K562 (cell line): ENCODE measurements around the gene IPO13. TPM values are rescaled to one million over a fixed set of nuclear protein-coding genes. Genes with fewer than 3 reads are reported as not detected.

Experiments used
- ATAC-seq: fragments of 200-7000 bp; cut with Tn5 transposase; 3 replicates; pipeline ENCODE4 v1.9.1; 2020; ENCODE audit warnings: moderate library complexity
- BruUV-seq: library from RNA; stranded (reverse); fragments of 400-500 nt; replicated peaks from 2 replicates; lab custom pipeline; 2021; lab: Mats Ljungman, UMichigan
- CTCF ChIA-PET: fragments of 300-600 bp; formaldehyde crosslinking; extraction: SDS; loops from one replicate; lab custom pipeline; 2021; ENCODE audit warnings: low intra/inter-chr PET ratio; lab: Yijun Ruan, JAX
- POLR2A ChIA-PET: fragments of 300-600, 350-650 bp; sonication (Branson Sonifier 250); formaldehyde crosslinking; extraction: SDS; loops from one replicate; lab custom pipeline; 2021; ENCODE audit warnings: antibody characterized with exemption, inconsistent platforms; lab: Yijun Ruan, JAX
- DNase-seq, 4 experiments: peaks; one replicate each; pipeline versions ENCODE4 v3.0.0 to v3.0.0-alpha.2; 2011 to 2018; ENCODE audit warnings: low spot score in 3 of 4, mixed read lengths in 3 of 4; ENCODE audit errors: extremely low read depth in 1 of 4
- FAIRE-seq: peaks from 2 replicates; lab custom pipeline; 2011; peaks lifted over from hg19 to GRCh38; lab: Jason Lieb, UNC
- H2AFZ ChIP-seq: 2 replicates; pipeline ENCODE4 v1.6.0; 2011; ENCODE audit warnings: low read depth, low read length, control low read depth, inconsistent platforms
- H3K27ac ChIP-seq: fragments of 200-600 bp; 3 replicates; pipeline ENCODE4 v1.8.0; 2011; ENCODE audit warnings: low read depth, mild to moderate bottlenecking, control low read depth, inconsistent platforms, low read length, moderate library complexity, mixed read lengths; ENCODE audit errors: extremely low read depth
- H3K27me3 ChIP-seq, 2 experiments: fragments of 300-600 bp in 1 of 2; 2 replicates in 1 of 2; 3 replicates in 1 of 2; pipeline versions ENCODE4 v1.6.0 to v1.8.0; 2011; ENCODE audit warnings: inconsistent platforms in 2 of 2, low read length in 2 of 2, mild to moderate bottlenecking in 1 of 2, mixed read lengths in 1 of 2, moderate library complexity in 1 of 2; ENCODE audit not compliant: control insufficient read depth in 2 of 2, insufficient read depth in 2 of 2
- H3K36me3 ChIP-seq: fragments of 300-600 bp; 3 replicates; pipeline ENCODE4 v1.8.0; 2011; ENCODE audit warnings: mild to moderate bottlenecking, low read length, inconsistent platforms; ENCODE audit not compliant: control insufficient read depth, insufficient read depth
- H3K4me1 ChIP-seq, 2 experiments: fragments of 200-600 bp in 1 of 2; replicated peaks in 1 of 2; 2 replicates in 1 of 2; 3 replicates in 1 of 2; pipeline versions ENCODE4 v1.5.1 to v1.8.0; 2011; ENCODE audit warnings: inconsistent platforms in 2 of 2, low read length in 2 of 2, mild to moderate bottlenecking in 1 of 2, mixed read lengths in 1 of 2, moderate library complexity in 1 of 2; ENCODE audit not compliant: control insufficient read depth in 2 of 2, insufficient read depth in 2 of 2
- H3K4me2 ChIP-seq: 2 replicates; pipeline ENCODE4 v1.6.1; 2011; ENCODE audit warnings: low read length, control low read depth, inconsistent platforms, mixed read lengths; ENCODE audit not compliant: insufficient read depth
- H3K4me3 ChIP-seq: fragments of 200-600 bp; sonication (generic), shearing (Covaris generic); 2 replicates; pipeline ENCODE4 v1.5.1; 2016; ENCODE audit warnings: control low read depth, inconsistent platforms
- H3K79me2 ChIP-seq: fragments of 200-600 bp; 3 replicates; pipeline ENCODE4 v1.8.0; 2011; ENCODE audit warnings: low read length, inconsistent platforms; ENCODE audit not compliant: control insufficient read depth, insufficient read depth
- H3K9ac ChIP-seq, 2 experiments: 2 replicates each; pipeline versions ENCODE4 v1.6.0 to v1.6.1; 2011; ENCODE audit warnings: low read depth in 2 of 2, low read length in 2 of 2, control low read depth in 1 of 2, inconsistent platforms in 1 of 2, mild to moderate bottlenecking in 1 of 2, mixed read lengths in 1 of 2; ENCODE audit not compliant: insufficient read depth in 1 of 2
- H3K9me1 ChIP-seq: one replicate; pipeline ENCODE4 v1.6.0; 2011; ENCODE audit warnings: inconsistent platforms, mild to moderate bottlenecking, low read length, moderate library complexity; ENCODE audit not compliant: control insufficient read depth, insufficient read depth
- H3K9me3 ChIP-seq: replicated peaks from 2 replicates; pipeline ENCODE4 v1.5.1; 2011; ENCODE audit warnings: low read depth, low read length, inconsistent platforms; ENCODE audit not compliant: control insufficient read depth, insufficient read depth
- H4K20me1 ChIP-seq: replicated peaks from 2 replicates; pipeline ENCODE4 v1.6.1; 2011; ENCODE audit warnings: low read length, inconsistent platforms, mixed read lengths; ENCODE audit not compliant: control insufficient read depth, insufficient read depth
- CGGBP1 ChIP-seq: fragments of 250-450 bp; sonication (Bioruptor Pico); IDR thresholded peaks from 2 replicates; pipeline ENCODE4 v1.9.0; 2021; ENCODE audit warnings: mild to moderate bottlenecking
- E2F5 ChIP-seq: sonication (generic); formaldehyde crosslinking; IDR thresholded peaks from 2 replicates; pipeline ENCODE4 v1.8.0; 2022; ENCODE audit warnings: mild to moderate bottlenecking, missing genetic modification reagents
- E2F6 ChIP-seq, 2 experiments: IDR thresholded peaks; 2 replicates each; pipeline ENCODE4 v1.6.1; 2011; ENCODE audit warnings: borderline replicate concordance in 1 of 2, control low read depth in 1 of 2, low read depth in 1 of 2, low read length in 1 of 2, mild to moderate bottlenecking in 1 of 2, mixed read lengths in 1 of 2, moderate library complexity in 1 of 2; ENCODE audit not compliant: insufficient read depth in 1 of 2, insufficient read length in 1 of 2, poor library complexity in 1 of 2, severe bottlenecking in 1 of 2; ENCODE audit errors: extremely low read depth in 1 of 2
- EGR1 ChIP-seq: fragments of 450-650 bp; conservative IDR thresholded peaks from 2 replicates; pipeline ENCODE4 v1.6.1; 2017; ENCODE audit warnings: mild to moderate bottlenecking
- HCFC1 ChIP-seq: IDR thresholded peaks from 2 replicates; pipeline ENCODE4 v1.6.1; 2012; ENCODE audit warnings: low read depth, low read length, improper control_type of control experiment
- KDM2B ChIP-seq: fragments of 250-450 bp; sonication (Bioruptor Pico); IDR thresholded peaks from 2 replicates; pipeline ENCODE4 v1.8.0; 2021; ENCODE audit warnings: mild to moderate bottlenecking, moderate library complexity
- MBD2 ChIP-seq: sonication (generic); IDR thresholded peaks from 2 replicates; pipeline ENCODE4 v1.6.1; 2016; ENCODE audit warnings: low read depth, borderline replicate concordance
- MYC ChIP-seq, 2 experiments: fragments of 250-450 bp in 1 of 2; sonication (Bioruptor Pico) in 1 of 2; IDR thresholded peaks; 2 replicates each; pipeline versions ENCODE4 v1.5.1 to v1.6.1; 2012 to 2021; ENCODE audit warnings: low read depth in 2 of 2, borderline replicate concordance in 1 of 2, improper control_type of control experiment in 1 of 2, low read length in 1 of 2, mild to moderate bottlenecking in 1 of 2, moderate library complexity in 1 of 2
- SAP30 ChIP-seq: fragments of 200-600 bp; sonication (generic); IDR thresholded peaks from 2 replicates; pipeline ENCODE4 v1.6.1; 2012; ENCODE audit warnings: borderline replicate concordance, low read depth, mild to moderate bottlenecking, moderate library complexity, low read length, control low read depth, inconsistent platforms; ENCODE audit not compliant: insufficient read depth, poor library complexity, severe bottlenecking
- SMAD2 ChIP-seq: fragments of 150-350 bp; IDR thresholded peaks from 2 replicates; pipeline ENCODE4 v1.6.1; 2014; ENCODE audit warnings: low read depth, mild to moderate bottlenecking, low read length
- SNRNP70 ChIP-seq: fragments of 200-400 bp; formaldehyde crosslinking; optimal IDR thresholded peaks from 2 replicates; pipeline ENCODE3; 2017; ENCODE audit warnings: low read depth, low read length
- VEZF1 ChIP-seq: fragments of 200-800 bp; sonication (Bioruptor generic); IDR thresholded peaks from 2 replicates; pipeline ENCODE4 v1.6.1; 2017; ENCODE audit warnings: missing genetic modification characterization, missing compliant biosample characterization
- WHSC1 ChIP-seq: IDR thresholded peaks from one replicate; pipeline ENCODE4 v1.6.1; 2012; ENCODE audit warnings: low read length, control low read depth, inconsistent platforms
- ZNF197 ChIP-seq: fragments of 200-800 bp; sonication (Bioruptor generic); IDR thresholded peaks from 2 replicates; pipeline ENCODE4 v1.6.1; 2016; ENCODE audit warnings: low read depth, missing genetic modification characterization, missing compliant biosample characterization
- ZNF436 ChIP-seq: fragments of 250-450, 450-650 bp; sonication (Bioruptor Pico); formaldehyde crosslinking; IDR thresholded peaks from 2 replicates; pipeline ENCODE4 v1.7.0; 2020; ENCODE audit warnings: mild to moderate bottlenecking
- ZNF668 ChIP-seq: fragments of 250-450 bp; sonication (Bioruptor Pico); IDR thresholded peaks from 2 replicates; pipeline ENCODE4 v1.8.0; 2022; ENCODE audit warnings: mild to moderate bottlenecking, inconsistent platforms
- ZNF766 ChIP-seq: fragments of 200-800 bp; sonication (Bioruptor generic); conservative IDR thresholded peaks from 2 replicates; pipeline ENCODE4 v1.6.1; 2016; ENCODE audit warnings: missing genetic modification characterization, missing compliant biosample characterization
- WGBS: fragments of 100-300 bp; shearing (Covaris generic); methylation state at CpG from one replicate; pipeline ENCODE4 v1.1.6; 2016; ENCODE audit warnings: low coverage, mixed read lengths; ENCODE audit not compliant: insufficient coverage; ENCODE audit errors: missing lambda C conversion rate; 5-methylcytosine and 5-hydroxymethylcytosine counted together
- in situ Hi-C: fragments of 300-500 bp; cut with MboI; formaldehyde crosslinking; loops from 4 replicates; pipeline ENCODE4 v1.15.0; 2018; ENCODE audit warnings: inconsistent platforms, mixed read lengths
- intact Hi-C: fragments of 100-400 bp; cut with micrococcal nuclease; formaldehyde crosslinking; loops from 2 replicates; pipeline ENCODE4 v1.14.2; 2022
- polyA plus RNA-seq, 8 experiments: library from polyadenylated mRNA; depleted of rRNA in 4 of 8; stranded (reverse) in 5 of 8; unstranded in 3 of 8; fragments of >200 nt; fragmentation: Nextera tagmentation in 2 of 8; fragmentation: Illumina TruSeq in 1 of 8; extraction: Ambion mirVana in 2 of 8; extraction: Trizol in 1 of 8; gene quantifications; 2 replicates each; pipeline versions ENCODE4 v1.2.1 to v1.2.3, GENCODE V29; 2011 to 2014; ENCODE audit warnings: inconsistent platforms in 1 of 8, missing spikeins in 1 of 8
- total RNA-seq, 7 experiments: library from RNA; depleted of rRNA in 6 of 7; stranded (reverse); fragments of >200 nt in 6 of 7; fragmentation: Illumina TruSeq in 2 of 7; extraction: Trizol in 2 of 7; gene quantifications; 2 replicates each; pipeline versions ENCODE4 v1.2.1 to v1.2.3, GENCODE V29; 2011 to 2021; ENCODE audit warnings: low replicate concordance in 1 of 7

Gene IPO13
- total and polyA plus RNA-seq, 9 of the 15 experiments (the other 6 are each of a cell fraction or from before 2014, with no cell fraction given): 7.0 to 30.8 (median 16.2) TPM

- H3K9me1 ChIP-seq: peaks cover 21% of the 10 kb centered on the region
- CTCF ChIA-PET: interaction anchor here (0.6 to 1.1 kb wide), 2 partner anchors 47 to 58 kb away, joined by 3 to 5 read pairs; no protein-coding TSS in a partner anchor
- peak; percentile 0; the same call in 1 of the 3 replicates for ATAC-seq
- BruUV-seq: no TSS peak
- 11% methylated on average over 22 of the region's 54 CpGs for WGBS
- peaks cover 65% of the 10 kb centered on the region for H3K36me3 ChIP-seq
- in situ Hi-C loops: no loop called here
- H2AFZ ChIP-seq: peak within 1 kb of the TSS; percentile 73
- no peaks in the 10 kb centered on the region for H3K9me3 ChIP-seq
- H4K20me1 ChIP-seq: peaks cover 33% of the 10 kb centered on the region
- H3K4me2 ChIP-seq: peak within 1 kb of the TSS; percentile 86
- H3K9ac ChIP-seq: peak within 1 kb of the TSS; percentile 75 to 99
- DNase-seq: peak; percentile 77 to 92 (median 90)
- intact Hi-C loops: no loop called here
- FAIRE-seq: no peak
- H3K4me3 ChIP-seq: peak within 1 kb of the TSS; percentile 58
- no peaks in the 10 kb centered on the region for H3K27me3 ChIP-seq
- POLR2A ChIA-PET: interaction anchor here (0.6 to 1.8 kb wide), 8 partner anchors 10 to 654 kb away, joined by 3 to 10 read pairs (median 4); partner anchors contain the start of gene CCDC24
- peak within 1 kb of the TSS; percentile 79 for H3K27ac ChIP-seq
- H3K4me1 ChIP-seq: peaks cover 52 to 88% of the 10 kb centered on the region in 2 experiments
- H3K79me2 ChIP-seq: peaks cover 81% of the 10 kb centered on the region
- peak; percentile 71 for TF ChIP-seq VEZF1 (CRISPR knock-in tag)
- TF ChIP-seq ZNF766: peak; percentile 84
- TF ChIP-seq ZNF197 (CRISPR knock-in tag): peak; percentile 59; the same call in 1 of the 2 replicates
- no peak for TF ChIP-seq ZNF436 (CRISPR knock-in tag)
- TF ChIP-seq MBD2: 0 out of 2 replicates have a peak, but pooled peaks have one; percentile 40
- no peak for TF ChIP-seq SNRNP70
- peak; percentile 67 for TF ChIP-seq EGR1
- TF ChIP-seq E2F6 (IDR thresholded peaks at IDR 0.05; ENCODE audit: borderline replicate concordance in 1 of 2, extremely low read depth in 1 of 2, insufficient read depth in 1 of 2, insufficient read length in 1 of 2, low read depth in 1 of 2, low read length in 1 of 2, poor library complexity in 1 of 2, severe bottlenecking in 1 of 2): peak; percentile 27 to 59
- TF ChIP-seq CGGBP1: no peak
- no peak for TF ChIP-seq MYC (IDR thresholded peaks at IDR 0.05; ENCODE audit: low read depth, low read length)
- TF ChIP-seq MYC (CRISPR knock-in tag; IDR thresholded peaks at IDR 0.05; ENCODE audit: borderline replicate concordance, low read depth): 0 out of 2 replicates have a peak, but pooled peaks have one; percentile 41
- TF ChIP-seq SMAD2: no peak
- no peak for TF ChIP-seq E2F5 (CRISPR knock-in tag)
- peak; percentile 93 for TF ChIP-seq KDM2B
- TF ChIP-seq HCFC1: 0 out of 2 replicates have a peak, but pooled peaks have one; percentile 7
- no peak for TF ChIP-seq ZNF668 (CRISPR knock-in tag)
- TF ChIP-seq WHSC1: no peak
- TF ChIP-seq SAP30: peak; percentile 54
These were observed 32.0 kb downstream of the IPO13 start, which contains the start of gene B4GALT2 for GRCh38 chr1:43978551-43979260. B4GALT2 (plus strand) TSS chr1:43979210; CDS start chr1:43981161, 1,951 bp downstream.
